Smooth muscle cell (in vitro differentiated cells): Measurements from ENCODE around the gene XIRP2. TPM values are rescaled to one million over a fixed set of nuclear protein-coding genes. Genes with fewer than 3 reads are reported as not detected.

Experiments used
- DNase-seq: peaks from one replicate; lab custom pipeline; 2025; ENCODE audit not compliant: unreplicated experiment; lab: John Stamatoyannopoulos, UW
- H2AFZ ChIP-seq: fragments of 200-600 bp; sonication (generic); 2 replicates; pipeline ENCODE4 v1.6.0; 2016; ENCODE audit warnings: antibody characterized with exemption, low read depth, mild to moderate bottlenecking
- H3F3A ChIP-seq: fragments of 200-600 bp; sonication (generic); 2 replicates; pipeline ENCODE4 v1.6.0; 2017; ENCODE audit warnings: antibody characterized with exemption, low read depth
- H3K27ac ChIP-seq: fragments of 200-600 bp; sonication (generic); 2 replicates; pipeline ENCODE4 v1.5.1; 2016; ENCODE audit warnings: low read depth, mild to moderate bottlenecking
- H3K27me3 ChIP-seq: fragments of 200-600 bp; sonication (generic); 2 replicates; pipeline ENCODE4 v1.6.1; 2016; ENCODE audit warnings: low read depth, mild to moderate bottlenecking
- H3K36me3 ChIP-seq: fragments of 200-600 bp; sonication (generic); 2 replicates; pipeline ENCODE4 v1.5.1; 2016; ENCODE audit warnings: low read depth
- H3K4me1 ChIP-seq: fragments of 200-600 bp; sonication (generic); 2 replicates; pipeline ENCODE4 v1.5.1; 2016; ENCODE audit warnings: low read depth
- H3K4me2 ChIP-seq: fragments of 200-600 bp; sonication (generic); 2 replicates; pipeline ENCODE4 v1.6.0; 2016; ENCODE audit warnings: mild to moderate bottlenecking
- H3K4me3 ChIP-seq: fragments of 200-600 bp; sonication (generic); 2 replicates; pipeline ENCODE4 v1.5.1; 2016; ENCODE audit warnings: mild to moderate bottlenecking
- H3K79me2 ChIP-seq: fragments of 200-600 bp; sonication (generic); 2 replicates; pipeline ENCODE4 v1.6.0; 2016; ENCODE audit warnings: low read depth, mild to moderate bottlenecking
- H3K9ac ChIP-seq: fragments of 200-600 bp; sonication (generic); 2 replicates; pipeline ENCODE4 v1.6.0; 2016; ENCODE audit warnings: low read depth
- H3K9me3 ChIP-seq: fragments of 200-600 bp; sonication (generic); replicated peaks from 2 replicates; pipeline ENCODE4 v1.5.1; 2016; ENCODE audit warnings: low read depth
- H4K20me1 ChIP-seq: fragments of 200-600 bp; sonication (generic); 2 replicates; pipeline ENCODE4 v1.6.0; 2016; ENCODE audit warnings: low read depth
- CTCF ChIP-seq: fragments of 200-600 bp; sonication (generic); IDR thresholded peaks from 2 replicates; pipeline ENCODE4 v1.5.1; 2017; ENCODE audit warnings: borderline replicate concordance, mild to moderate bottlenecking, antibody characterized with exemption; ENCODE audit not compliant: insufficient read depth, poor library complexity, severe bottlenecking
- WGBS: methylation state at CpG from one replicate; pipeline ENCODE4 v1.1.7; 2016; ENCODE audit warnings: low lambda C conversion rate; 5-methylcytosine and 5-hydroxymethylcytosine counted together
- polyA plus RNA-seq: library from polyadenylated mRNA; unstranded; fragments of >200 nt; fragmentation: Nextera tagmentation; extraction: Ambion mirVana; gene quantifications from 2 replicates; pipeline ENCODE4 v1.2.1, GENCODE V29; 2016
- total RNA-seq: library from RNA; depleted of rRNA; stranded (reverse); fragments of >200 nt; gene quantifications from 2 replicates; pipeline ENCODE4 v1.2.3, GENCODE V29; 2014

Gene XIRP2
- total and polyA plus RNA-seq, 2 experiments from 2014 or later = not detected

- Histone ChIP-seq H3K4me2 (no peak overlapping the region), H3K4me3 (no peak overlapping the region), H3K27ac (no peak overlapping the region), H3K4me1 (no peaks in the 10 kb centered on the region), H3K9me3 (no peaks in the 10 kb centered on the region), H3F3A (no peaks in the 10 kb centered on the region), H3K27me3 (no peaks in the 10 kb centered on the region), H3K9ac (no peak overlapping the region), H3K36me3 (no peaks in the 10 kb centered on the region), H2AFZ (no peak overlapping the region), H3K79me2 (no peaks in the 10 kb centered on the region), H4K20me1 (no peaks in the 10 kb centered on the region)
- TF ChIP-seq CTCF = no peak
- 75% methylated on average over 1 of the region's 1 CpG for WGBS
- no peak for DNase-seq
Observed at GRCh38 chr2:166881177-166881576, 7.1 kb upstream of the XIRP2 start.

GRCh38 chr2:166882851-166883250 is 5.4 kb upstream of the XIRP2 start:
- no peak for TF ChIP-seq CTCF

GRCh38 chr2:166891727-166892126 is 3.4 kb downstream of the XIRP2 start:
- DNase-seq = no peak
- H3K4me2 ChIP-seq = no peak overlapping the region
- no peaks in the 10 kb centered on the region for H3K79me2 ChIP-seq
- H3F3A ChIP-seq = no peaks in the 10 kb centered on the region
- no peak overlapping the region for H3K4me3 ChIP-seq
- H3K9me3 ChIP-seq = no peaks in the 10 kb centered on the region
- H3K27ac ChIP-seq = no peak overlapping the region
- no peaks in the 10 kb centered on the region for H4K20me1 ChIP-seq
- no peaks in the 10 kb centered on the region for H3K27me3 ChIP-seq
- H2AFZ ChIP-seq = no peak overlapping the region
- H3K4me1 ChIP-seq = no peaks in the 10 kb centered on the region
- H3K36me3 ChIP-seq = no peaks in the 10 kb centered on the region
- whole genome bisulfite sequencing = 74% methylated on average over 2 of the region's 2 CpGs
- H3K9ac ChIP-seq = no peak overlapping the region
- no peak for TF ChIP-seq CTCF

More at GRCh38 chr2:166882851-166883250, 5.4 kb upstream of the XIRP2 start:
- Histone ChIP-seq H2AFZ (no peak overlapping the region), H3K4me2 (no peak overlapping the region), H3K4me3 (no peak overlapping the region), H4K20me1 (no peaks in the 10 kb centered on the region), H3K27me3 (no peaks in the 10 kb centered on the region), H3K9me3 (no peaks in the 10 kb centered on the region), H3K79me2 (no peaks in the 10 kb centered on the region), H3K36me3 (no peaks in the 10 kb centered on the region), H3K4me1 (no peaks in the 10 kb centered on the region), H3K27ac (no peak overlapping the region), H3F3A (no peaks in the 10 kb centered on the region), H3K9ac (no peak overlapping the region)
- no peak for DNase-seq
- 86% methylated on average over 3 of the region's 3 CpGs for WGBS

- Histone ChIP-seq H3K4me1 (no peaks in the 10 kb centered on the region), H3K79me2 (no peaks in the 10 kb centered on the region), H3K4me2 (no peak overlapping the region), H4K20me1 (no peaks in the 10 kb centered on the region), H3K27me3 (no peaks in the 10 kb centered on the region), H3K36me3 (no peaks in the 10 kb centered on the region), H3F3A (no peaks in the 10 kb centered on the region), H3K27ac (no peak overlapping the region), H3K9me3 (no peaks in the 10 kb centered on the region), H3K9ac (no peak overlapping the region), H2AFZ (no peak overlapping the region), H3K4me3 (no peak overlapping the region)
- TF ChIP-seq CTCF = no peak
- no peak for DNase-seq
Observed at GRCh38 chr2:166892397-166892796, 4.1 kb downstream of the XIRP2 start.
